ENCODE results near the gene NPAS2. TPM values are rescaled to one million over a fixed set of nuclear protein-coding genes. Genes with fewer than 3 reads are reported as not detected.

The NPAS2 gene
- total RNA-seq, 6 donors from 2014 or later = 13.8 to 52.5 (median 23.0) TPM

GRCh38 chr2:101001691-101002561 is 182.0 kb downstream of the NPAS2 start, which contains the start of gene RPL31:
Gene RPL31, plus strand, starts transcription at chr2:101002289. Its CDS starts 413 bp downstream, at chr2:101002702.
- peak within 1 kb of the TSS; percentile 84 to 92 (median 90) for H3K27ac ChIP-seq
- peak; percentile 97 to 99 for ATAC-seq (ENCODE audit: low FRiP score in 2 of 2)
- WGBS, 2 donors = 7 to 15% methylated on average over 29 to 58 of the region's 59 CpGs

GRCh38 chr2:101002562-101003277 is 182.8 kb downstream of the NPAS2 start:
- 2 to 3% methylated on average over 22 to 26 of the region's 26 CpGs for WGBS, 2 donors
- peak in 1 of 2 donors; percentile 7 for ATAC-seq (ENCODE audit: low FRiP score in 2 of 2)

More at GRCh38 chr2:101001691-101002561, 182.0 kb downstream of the NPAS2 start, which contains the start of gene RPL31:
- TF ChIP-seq, protein P1, sequence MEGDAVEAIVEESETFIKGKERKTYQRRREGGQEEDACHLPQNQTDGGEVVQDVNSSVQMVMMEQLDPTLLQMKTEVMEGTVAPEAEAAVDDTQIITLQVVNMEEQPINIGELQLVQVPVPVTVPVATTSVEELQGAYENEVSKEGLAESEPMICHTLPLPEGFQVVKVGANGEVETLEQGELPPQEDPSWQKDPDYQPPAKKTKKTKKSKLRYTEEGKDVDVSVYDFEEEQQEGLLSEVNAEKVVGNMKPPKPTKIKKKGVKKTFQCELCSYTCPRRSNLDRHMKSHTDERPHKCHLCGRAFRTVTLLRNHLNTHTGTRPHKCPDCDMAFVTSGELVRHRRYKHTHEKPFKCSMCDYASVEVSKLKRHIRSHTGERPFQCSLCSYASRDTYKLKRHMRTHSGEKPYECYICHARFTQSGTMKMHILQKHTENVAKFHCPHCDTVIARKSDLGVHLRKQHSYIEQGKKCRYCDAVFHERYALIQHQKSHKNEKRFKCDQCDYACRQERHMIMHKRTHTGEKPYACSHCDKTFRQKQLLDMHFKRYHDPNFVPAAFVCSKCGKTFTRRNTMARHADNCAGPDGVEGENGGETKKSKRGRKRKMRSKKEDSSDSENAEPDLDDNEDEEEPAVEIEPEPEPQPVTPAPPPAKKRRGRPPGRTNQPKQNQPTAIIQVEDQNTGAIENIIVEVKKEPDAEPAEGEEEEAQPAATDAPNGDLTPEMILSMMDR (IDR thresholded peaks at IDR 0.05) = peak in 2 of 6 experiments; percentile 4 to 8
- TF ChIP-seq POLR2A (IDR thresholded peaks at IDR 0.05) = peak in 3 of 4 donors; percentile 76 to 90 (median 90)
- TF ChIP-seq EP300 (IDR thresholded peaks at IDR 0.05) = peak in 1 of 4 donors; percentile 30
- peak; percentile 95 to 97 for TF ChIP-seq POLR2AphosphoS5 (IDR thresholded peaks at IDR 0.05)
- no peaks in the 10 kb centered on the region for H3K9me3 ChIP-seq
- peaks cover 28 to 38% (median 32%) of the 10 kb centered on the region in 4 donors for H3K36me3 ChIP-seq
- peaks cover 13 to 41% (median 23%) of the 10 kb centered on the region in 4 donors for H3K4me1 ChIP-seq
- H3K27me3 ChIP-seq = no peaks in the 10 kb centered on the region
- H3K4me3 ChIP-seq = peak within 1 kb of the TSS; percentile 79 to 83 (median 80)
- DNase-seq = peak; percentile 97 to 98

DNA sequence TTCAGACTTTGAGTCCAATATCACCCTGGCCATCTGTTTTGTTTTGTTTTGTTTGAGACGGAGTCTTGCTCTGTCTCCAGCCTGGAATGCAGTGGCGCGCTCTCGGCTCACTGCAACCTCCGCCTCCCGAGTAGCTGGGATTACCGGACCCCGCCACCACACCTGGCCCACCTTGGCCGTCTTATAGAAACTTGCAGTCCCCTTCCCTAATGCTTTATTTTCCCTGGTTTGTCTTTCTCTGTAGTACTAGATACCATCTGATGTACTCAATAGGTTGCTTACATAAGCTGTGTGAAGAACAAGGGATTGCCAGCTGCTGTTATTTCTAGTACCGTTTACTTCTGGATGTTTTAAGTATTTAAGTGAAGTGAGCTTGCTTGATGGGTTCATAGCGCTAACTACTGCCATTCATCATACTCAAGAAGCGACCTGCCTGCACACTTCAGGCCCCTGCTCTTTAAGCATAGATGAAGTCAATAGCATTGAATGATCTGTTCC is 183.4 kb downstream of the NPAS2 start:
- no peaks in the 10 kb centered on the region for H3K9me3 ChIP-seq
- peaks cover 13 to 41% (median 23%) of the 10 kb centered on the region in 4 donors for H3K4me1 ChIP-seq
- ATAC-seq (ENCODE audit: low FRiP score in 2 of 2) = no peak
- TF ChIP-seq, protein P1 (IDR thresholded peaks at IDR 0.05) = no peak
- no peak for TF ChIP-seq POLR2AphosphoS5 (IDR thresholded peaks at IDR 0.05)
- no peak for TF ChIP-seq POLR2A (IDR thresholded peaks at IDR 0.05)
- no peak for TF ChIP-seq EP300 (IDR thresholded peaks at IDR 0.05)
- peaks cover 39 to 52% (median 43%) of the 10 kb centered on the region in 4 donors for H3K36me3 ChIP-seq
- peak overlapping the region; percentile 79 to 83 (median 80) for H3K4me3 ChIP-seq
- 29 to 44% methylated on average over 12 of the region's 12 CpGs for WGBS, 2 donors
- H3K27me3 ChIP-seq = no peaks in the 10 kb centered on the region
- peak overlapping the region; percentile 84 to 92 (median 90) for H3K27ac ChIP-seq
- DNase-seq = peak in 1 of 2 donors; percentile 63

More at GRCh38 chr2:101002562-101003277, 182.8 kb downstream of the NPAS2 start:
- Histone ChIP-seq H3K27ac (peak overlapping the region; percentile 84 to 92 (median 90)), H3K9me3 (no peaks in the 10 kb centered on the region), H3K27me3 (no peaks in the 10 kb centered on the region), H3K4me3 (peak overlapping the region; percentile 79 to 83 (median 80)), H3K4me1 (peaks cover 13 to 41% (median 23%) of the 10 kb centered on the region in 4 donors), H3K36me3 (peaks cover 36 to 46% (median 38%) of the 10 kb centered on the region in 4 donors)
- TF ChIP-seq POLR2A (IDR thresholded peaks at IDR 0.05) = no peak
- TF ChIP-seq EP300 (IDR thresholded peaks at IDR 0.05) = no peak
- TF ChIP-seq POLR2AphosphoS5 (IDR thresholded peaks at IDR 0.05) = no peak
- TF ChIP-seq, protein P1 (IDR thresholded peaks at IDR 0.05) = no peak
- no peak for DNase-seq

GRCh38 chr2:101004620-101005325 is 184.8 kb downstream of the NPAS2 start:
- Histone ChIP-seq H3K27ac (no peak overlapping the region), H3K4me1 (peaks cover 13 to 41% (median 23%) of the 10 kb centered on the region in 4 donors), H3K4me3 (no peak overlapping the region), H3K27me3 (no peaks in the 10 kb centered on the region), H3K36me3 (peaks cover 39 to 65% (median 49%) of the 10 kb centered on the region in 4 donors), H3K9me3 (no peaks in the 10 kb centered on the region)
- ATAC-seq (ENCODE audit: low FRiP score in 2 of 2) = no peak
- 91 to 93% methylated on average over 10 to 12 of the region's 12 CpGs for WGBS, 2 donors
- no peak for TF ChIP-seq POLR2A (IDR thresholded peaks at IDR 0.05)
- TF ChIP-seq EP300 (IDR thresholded peaks at IDR 0.05) = no peak
- TF ChIP-seq, protein P1 (IDR thresholded peaks at IDR 0.05) = no peak
- no peak for TF ChIP-seq POLR2AphosphoS5 (IDR thresholded peaks at IDR 0.05)
- no peak for DNase-seq

All from upper lobe of left lung (tissue), 6 donors.